Measurements from ENCODE around the gene TBC1D10B.
"Not testable (repeated sequence)": the region's sequence is repeated elsewhere in the genome, so short reads cannot be mapped to it uniquely, and the experiment has no call there.

TBC1D10B gene

DNA sequence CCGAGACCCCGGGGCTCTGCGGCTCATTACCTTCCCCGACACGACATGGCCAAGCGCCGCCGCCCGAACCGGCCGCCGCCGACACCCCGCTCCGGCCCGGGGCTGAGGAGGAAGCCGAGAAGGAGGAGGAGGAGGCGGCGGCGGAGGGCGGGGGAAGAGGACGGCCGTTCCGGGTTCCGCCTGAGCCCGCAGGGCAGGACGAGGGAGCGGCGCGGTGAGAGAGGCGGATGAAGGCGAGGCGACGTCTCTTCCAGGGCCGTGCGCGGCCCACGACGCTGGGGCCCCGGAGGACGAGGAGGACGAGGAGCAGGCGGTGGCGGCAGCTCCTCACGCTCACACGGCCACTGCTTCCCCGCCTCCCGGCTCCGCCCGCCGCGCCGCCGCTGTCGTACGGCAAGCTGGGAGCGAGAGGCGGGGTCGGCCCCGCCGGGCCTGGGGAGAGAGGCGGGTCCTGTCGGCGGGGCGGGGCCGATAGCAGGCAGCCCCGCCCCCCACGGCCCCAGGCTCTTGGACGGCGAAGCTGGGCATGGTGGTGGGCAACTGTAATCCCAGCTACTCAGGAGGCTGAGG, 35.2 kb downstream of the TBC1D10B start:
- DNase-seq (ENCODE audit: low read depth, low spot score), result peak; percentile 92

DNA sequence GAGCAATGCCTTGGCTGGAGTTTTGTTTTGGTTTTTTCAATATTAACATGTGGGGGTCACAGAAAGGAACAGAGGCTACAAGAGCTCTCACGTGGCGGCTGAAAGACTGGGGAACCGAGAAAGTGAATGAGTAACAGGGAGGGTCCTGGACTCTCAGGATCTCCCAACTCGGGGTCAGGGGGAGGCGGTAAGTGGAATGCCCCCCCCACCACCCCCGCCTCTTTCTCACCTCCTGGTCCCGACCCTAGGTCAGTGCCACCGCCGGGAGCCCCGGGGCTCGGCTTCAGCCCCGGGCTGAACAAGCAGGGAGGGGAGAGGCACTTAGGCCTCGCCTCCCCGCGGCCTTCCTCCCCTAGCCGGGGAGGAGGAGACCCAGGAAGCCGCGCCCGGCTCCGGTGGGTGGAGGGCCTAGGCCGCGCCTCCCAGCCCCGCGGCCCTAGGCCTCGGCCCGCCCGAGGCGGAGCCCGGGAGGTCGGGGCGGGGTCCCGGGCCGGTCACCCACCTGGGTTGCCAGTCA, 35.8 kb downstream of the TBC1D10B start:
- DNase-seq (ENCODE audit: low read depth, low spot score), result peak; percentile 88

DNA sequence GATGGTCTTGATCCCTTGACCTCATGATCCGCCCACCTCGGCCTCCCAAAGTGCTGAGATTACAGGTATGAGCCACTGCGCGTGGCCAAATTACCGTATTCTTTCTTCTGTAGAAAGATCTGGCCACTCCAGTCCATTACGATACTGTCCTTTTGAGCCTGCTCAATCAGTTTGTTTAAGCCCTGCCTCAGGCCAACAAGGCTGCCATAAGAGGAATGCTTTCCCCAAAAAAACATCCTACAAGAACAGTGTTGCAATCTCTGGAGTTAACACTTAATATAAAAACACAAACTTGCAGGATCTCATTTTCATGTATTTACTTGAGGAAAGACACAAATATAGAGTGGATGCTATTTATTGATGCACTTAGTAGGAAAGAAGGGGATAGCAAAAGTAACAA, 46.1 kb downstream of the TBC1D10B start:
- not testable (repeated sequence) for DNase-seq (ENCODE audit: low read depth, low spot score)

DNA sequence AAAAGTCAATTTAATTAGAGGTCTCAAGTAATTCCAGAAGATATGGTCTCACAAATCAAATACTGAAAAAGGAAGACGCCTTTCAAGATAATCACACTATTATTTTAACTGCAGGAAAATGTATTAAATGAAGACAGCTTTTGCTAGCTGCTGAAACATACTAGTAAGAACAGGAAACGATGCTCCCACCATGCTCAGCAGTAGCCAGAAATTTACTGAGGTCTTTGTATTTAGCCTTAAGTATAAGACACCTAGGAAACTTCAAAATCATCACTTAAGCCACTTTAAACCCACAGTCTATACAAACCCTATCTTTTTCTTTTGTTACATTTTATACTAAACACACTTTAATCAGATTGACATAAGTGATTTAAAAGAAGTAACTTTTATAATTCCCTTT, 51.6 kb downstream of the TBC1D10B start:
- DNase-seq (ENCODE audit: low read depth, low spot score), result not testable (repeated sequence)

DNA sequence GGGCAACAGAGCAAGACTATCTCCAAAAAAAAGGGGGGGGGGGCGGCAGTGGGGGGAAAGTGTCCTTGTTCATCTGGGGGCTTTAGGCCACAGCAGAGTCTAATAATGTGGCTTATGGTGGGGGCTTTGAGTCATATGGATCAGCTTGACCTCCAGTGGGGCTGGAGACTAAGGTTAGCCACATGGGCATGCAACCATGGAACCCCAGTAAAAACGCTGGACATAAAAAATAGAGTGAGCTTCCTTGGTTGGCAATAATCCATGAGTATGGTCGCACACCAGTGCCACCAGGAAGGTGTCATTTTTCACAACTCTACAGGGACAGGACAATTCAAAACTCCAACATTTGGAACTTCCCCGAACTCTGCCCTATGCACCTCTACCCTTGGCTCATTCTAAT, 59.4 kb downstream of the TBC1D10B start:
- not testable (repeated sequence) for DNase-seq (ENCODE audit: low read depth, low spot score)

DNA sequence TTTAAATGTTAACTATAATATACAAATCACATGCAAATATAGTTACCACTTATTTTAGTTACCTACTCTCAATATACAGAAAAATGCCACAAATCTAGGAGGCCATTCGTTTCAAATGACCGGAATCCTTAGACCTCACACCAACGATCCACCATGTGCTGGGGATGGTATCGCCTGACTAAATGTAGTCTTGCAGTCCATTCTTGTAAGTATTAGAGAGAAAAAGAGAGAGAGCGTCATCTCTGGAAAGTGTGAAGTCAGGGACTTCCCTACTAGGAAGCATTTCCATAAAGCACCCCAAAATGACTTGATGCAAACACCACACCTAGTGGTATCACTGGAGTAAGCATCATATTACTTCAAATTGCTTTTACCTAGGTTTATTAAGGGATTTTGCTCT, 61.0 kb downstream of the TBC1D10B start:
- not testable (repeated sequence) for DNase-seq (ENCODE audit: low read depth, low spot score)
